Measurements from ENCODE around the gene CADM1. TPM values are rescaled to one million over a fixed set of nuclear protein-coding genes. Genes with fewer than 3 reads are reported as not detected.

Gene CADM1
- total RNA-seq, 1 experiment from 2014 or later: not detected

GRCh38 chr11:115311949-115312348 lies 192.3 kb downstream of the CADM1 start:
- CTCF ChIA-PET: interaction anchor here (0.8 to 1.1 kb wide), 2 partner anchors 11 to 12 kb away, joined by 4 read pairs; no protein-coding TSS in a partner anchor
- Mint-ChIP-seq H3K27me3 (ENCODE audit: insufficient read depth, unreplicated experiment) (peaks cover 60% of the 10 kb centered on the region), H3K4me3 (ENCODE audit: unreplicated experiment) (no peak overlapping the region), H3K27ac (ENCODE audit: low read depth, unreplicated experiment) (no peak overlapping the region), H3K4me1 (ENCODE audit: insufficient read depth, unreplicated experiment) (no peaks in the 10 kb centered on the region), H3K9me3 (ENCODE audit: unreplicated experiment) (no peaks in the 10 kb centered on the region), H3K36me3 (ENCODE audit: insufficient read depth, unreplicated experiment) (no peaks in the 10 kb centered on the region)
- no TSS peak for BruUV-seq (replicated peaks)
- no peak for DNase-seq (ENCODE audit: unreplicated experiment)
- intact Hi-C loops (cut with micrococcal nuclease): no loop called here
- POLR2A ChIA-PET: no interaction called here
- no peak for TF ChIP-seq CTCF (IDR thresholded peaks at IDR 0.05; ENCODE audit: unreplicated experiment)

- intact Hi-C loops (cut with micrococcal nuclease): no loop called here
- POLR2A ChIA-PET: no interaction called here
- Mint-ChIP-seq H3K36me3 (ENCODE audit: insufficient read depth, unreplicated experiment) (no peaks in the 10 kb centered on the region), H3K9me3 (ENCODE audit: unreplicated experiment) (no peaks in the 10 kb centered on the region), H3K27me3 (ENCODE audit: insufficient read depth, unreplicated experiment) (peaks cover 15% of the 10 kb centered on the region), H3K4me1 (ENCODE audit: insufficient read depth, unreplicated experiment) (peaks cover 9% of the 10 kb centered on the region), H3K27ac (ENCODE audit: low read depth, unreplicated experiment) (no peak overlapping the region), H3K4me3 (ENCODE audit: unreplicated experiment) (no peak overlapping the region)
- BruUV-seq (replicated peaks): no TSS peak
- DNase-seq (ENCODE audit: unreplicated experiment): no peak
- TF ChIP-seq CTCF (IDR thresholded peaks at IDR 0.05; ENCODE audit: unreplicated experiment): no peak
- CTCF ChIA-PET: no interaction called here
Measured at GRCh38 chr11:115306689-115307088, 197.5 kb downstream of the CADM1 start.

GRCh38 chr11:115304774-115305472 lies 199.3 kb downstream of the CADM1 start:
- peaks cover 9% of the 10 kb centered on the region for H3K4me1 Mint-ChIP-seq (ENCODE audit: insufficient read depth, unreplicated experiment)
- no peak for TF ChIP-seq CTCF (IDR thresholded peaks at IDR 0.05; ENCODE audit: unreplicated experiment)
- no TSS peak for BruUV-seq (replicated peaks)
- no peaks in the 10 kb centered on the region for H3K27me3 Mint-ChIP-seq (ENCODE audit: insufficient read depth, unreplicated experiment)
- no peak for DNase-seq (ENCODE audit: unreplicated experiment)
- no peak overlapping the region for H3K27ac Mint-ChIP-seq (ENCODE audit: low read depth, unreplicated experiment)
- ChIA-PET POLR2A (no interaction called here), CTCF (interaction anchor here (0.5 to 1.5 kb wide), 2 partner anchors 14 to 20 kb away, joined by 3 to 5 read pairs; no protein-coding TSS in a partner anchor)
- H3K4me3 Mint-ChIP-seq (ENCODE audit: unreplicated experiment): no peak overlapping the region
- no peaks in the 10 kb centered on the region for H3K9me3 Mint-ChIP-seq (ENCODE audit: unreplicated experiment)
- H3K36me3 Mint-ChIP-seq (ENCODE audit: insufficient read depth, unreplicated experiment): no peaks in the 10 kb centered on the region
- intact Hi-C loops (cut with micrococcal nuclease): no loop called here

GRCh38 chr11:115303929-115304531 lies 200.2 kb downstream of the CADM1 start:
- Mint-ChIP-seq H3K4me3 (ENCODE audit: unreplicated experiment) (no peak overlapping the region), H3K36me3 (ENCODE audit: insufficient read depth, unreplicated experiment) (no peaks in the 10 kb centered on the region), H3K4me1 (ENCODE audit: insufficient read depth, unreplicated experiment) (peaks cover 9% of the 10 kb centered on the region), H3K27ac (ENCODE audit: low read depth, unreplicated experiment) (no peak overlapping the region), H3K9me3 (ENCODE audit: unreplicated experiment) (no peaks in the 10 kb centered on the region), H3K27me3 (ENCODE audit: insufficient read depth, unreplicated experiment) (no peaks in the 10 kb centered on the region)
- CTCF ChIA-PET: interaction anchor here (0.6 to 1.5 kb wide), 2 partner anchors 20 to 513 kb away, joined by 5 read pairs; no protein-coding TSS in a partner anchor
- DNase-seq (ENCODE audit: unreplicated experiment): no peak
- no peak for TF ChIP-seq CTCF (IDR thresholded peaks at IDR 0.05; ENCODE audit: unreplicated experiment)
- POLR2A ChIA-PET: interaction anchor here (0.7 kb wide), 1 partner anchor 217 kb away, joined by 3 read pairs; no protein-coding TSS in a partner anchor
- intact Hi-C loops (cut with micrococcal nuclease): no loop called here
- BruUV-seq (replicated peaks): no TSS peak
